GM06990 (cell line): Measurements from ENCODE around the gene RGS13.

Experiments
- DNase-seq: peaks from one replicate; pipeline ENCODE4 v3.0.0-alpha.2; 2011; ENCODE audit not compliant: insufficient read length; ENCODE audit errors: extremely low read depth
- H3K27me3 ChIP-seq: replicated peaks from 2 replicates; pipeline ENCODE4 v1.6.0; 2011; ENCODE audit warnings: low read length; ENCODE audit not compliant: control insufficient read depth, insufficient read depth
- H3K36me3 ChIP-seq: 2 replicates; pipeline ENCODE4 v1.5.1; 2011; ENCODE audit warnings: low read length; ENCODE audit not compliant: control insufficient read depth, insufficient read depth
- H3K4me3 ChIP-seq: replicated peaks from 2 replicates; pipeline ENCODE4 v1.5.1; 2011; ENCODE audit warnings: low read depth, mild to moderate bottlenecking, control low read depth, low read length
- TF ChIP-seq, protein P1 (sequence below): IDR thresholded peaks from 2 replicates; pipeline ENCODE4 v1.5.1; 2011; ENCODE audit warnings: low read length, control low read depth, mild to moderate bottlenecking, inconsistent platforms; ENCODE audit not compliant: insufficient read depth, poor library complexity, severe bottlenecking

RGS13 gene

DNA sequence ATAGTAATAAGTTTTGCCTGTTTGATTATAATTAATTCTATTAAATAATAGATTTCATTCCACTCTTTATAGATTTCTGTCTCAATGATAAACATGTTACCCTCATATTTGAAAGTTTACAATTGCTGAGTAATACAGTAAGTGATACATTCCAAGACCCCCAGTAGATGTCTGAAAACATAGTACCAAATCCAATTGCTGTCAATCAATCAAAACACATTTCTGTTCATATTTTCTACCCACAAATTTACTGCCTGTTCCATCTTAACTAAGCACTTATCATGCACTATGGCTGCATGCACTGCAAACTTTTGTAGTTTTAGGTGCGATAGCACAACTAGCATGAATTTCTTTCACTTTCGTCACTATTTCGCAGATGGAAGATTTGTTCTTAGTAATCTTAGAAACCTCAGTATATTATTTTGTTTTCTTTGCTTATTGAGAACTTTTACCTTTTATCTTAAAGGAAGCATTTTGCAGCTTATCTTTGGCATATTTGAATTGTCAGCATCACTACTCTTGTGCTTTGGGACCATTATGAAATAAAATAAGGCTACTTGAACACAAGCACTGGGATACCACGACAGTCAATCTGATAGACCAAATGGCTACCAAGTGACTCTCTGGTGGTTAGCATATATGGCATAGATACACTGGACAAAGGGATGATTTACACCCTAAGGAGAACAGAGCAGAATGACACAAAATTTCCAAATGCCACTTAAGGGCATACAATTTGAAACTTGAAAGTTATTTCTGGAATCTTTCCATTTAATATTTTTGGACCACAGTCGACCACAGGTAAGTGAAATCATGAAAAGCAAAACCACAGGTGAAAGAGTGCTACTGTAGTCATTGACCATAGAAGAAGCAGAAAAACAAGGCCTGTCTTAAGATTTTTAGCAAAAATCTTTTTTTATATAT, 67.6 kb downstream of the RGS13 start:
- TF ChIP-seq, protein P1, sequence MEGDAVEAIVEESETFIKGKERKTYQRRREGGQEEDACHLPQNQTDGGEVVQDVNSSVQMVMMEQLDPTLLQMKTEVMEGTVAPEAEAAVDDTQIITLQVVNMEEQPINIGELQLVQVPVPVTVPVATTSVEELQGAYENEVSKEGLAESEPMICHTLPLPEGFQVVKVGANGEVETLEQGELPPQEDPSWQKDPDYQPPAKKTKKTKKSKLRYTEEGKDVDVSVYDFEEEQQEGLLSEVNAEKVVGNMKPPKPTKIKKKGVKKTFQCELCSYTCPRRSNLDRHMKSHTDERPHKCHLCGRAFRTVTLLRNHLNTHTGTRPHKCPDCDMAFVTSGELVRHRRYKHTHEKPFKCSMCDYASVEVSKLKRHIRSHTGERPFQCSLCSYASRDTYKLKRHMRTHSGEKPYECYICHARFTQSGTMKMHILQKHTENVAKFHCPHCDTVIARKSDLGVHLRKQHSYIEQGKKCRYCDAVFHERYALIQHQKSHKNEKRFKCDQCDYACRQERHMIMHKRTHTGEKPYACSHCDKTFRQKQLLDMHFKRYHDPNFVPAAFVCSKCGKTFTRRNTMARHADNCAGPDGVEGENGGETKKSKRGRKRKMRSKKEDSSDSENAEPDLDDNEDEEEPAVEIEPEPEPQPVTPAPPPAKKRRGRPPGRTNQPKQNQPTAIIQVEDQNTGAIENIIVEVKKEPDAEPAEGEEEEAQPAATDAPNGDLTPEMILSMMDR: no peak
- Histone ChIP-seq H3K36me3 (no peaks in the 10 kb centered on the region), H3K27me3 (no peaks in the 10 kb centered on the region), H3K4me3 (0 out of 2 replicates have a peak overlapping the region, but pooled peaks have one; percentile 10)
- DNase-seq: peak; percentile 6

DNA sequence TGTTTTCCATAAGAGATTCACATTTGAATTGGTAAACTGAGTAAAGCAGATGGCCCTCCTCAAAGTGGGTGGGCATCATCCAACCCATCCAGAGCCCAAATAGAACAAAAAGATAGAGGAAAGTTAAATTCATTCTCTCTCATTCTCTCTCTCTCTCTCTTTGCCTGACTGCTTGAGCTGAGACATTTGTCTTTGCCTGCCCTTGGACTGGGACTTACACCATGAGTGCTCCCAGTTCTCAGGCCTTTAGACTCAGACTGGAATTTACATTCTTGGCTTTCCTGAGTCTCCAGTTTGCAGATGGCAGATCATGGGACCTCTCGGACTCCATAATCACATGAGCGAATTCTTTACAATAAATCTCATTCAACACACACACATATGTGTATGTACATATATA, 69.6 kb downstream of the RGS13 start:
- Histone ChIP-seq H3K27me3 (no peaks in the 10 kb centered on the region), H3K4me3 (no peak overlapping the region), H3K36me3 (no peaks in the 10 kb centered on the region)
- no peak for DNase-seq
- TF ChIP-seq, protein P1: no peak

DNA sequence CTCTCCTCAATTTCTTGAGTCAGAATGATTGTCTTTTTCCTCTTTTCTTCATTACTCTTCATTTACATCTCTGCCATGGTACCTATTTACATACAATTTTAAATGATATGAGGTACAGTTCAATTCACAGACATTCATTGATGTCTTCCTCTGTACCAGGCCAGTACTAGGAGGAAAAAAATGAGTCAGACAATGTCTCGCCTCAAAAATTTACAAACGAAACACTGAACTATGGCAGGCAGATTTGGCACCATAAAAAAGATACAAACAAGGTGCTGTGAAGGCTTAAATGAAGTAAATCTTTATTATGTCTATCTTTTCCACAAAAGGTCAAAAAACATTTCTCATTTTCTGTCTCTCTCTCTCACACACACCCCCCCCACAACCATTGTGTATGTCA, 71.0 kb downstream of the RGS13 start:
- no peaks in the 10 kb centered on the region for H3K27me3 ChIP-seq
- H3K4me3 ChIP-seq: no peak overlapping the region
- H3K36me3 ChIP-seq: no peaks in the 10 kb centered on the region
- no peak for DNase-seq
- TF ChIP-seq, protein P1: no peak

DNA sequence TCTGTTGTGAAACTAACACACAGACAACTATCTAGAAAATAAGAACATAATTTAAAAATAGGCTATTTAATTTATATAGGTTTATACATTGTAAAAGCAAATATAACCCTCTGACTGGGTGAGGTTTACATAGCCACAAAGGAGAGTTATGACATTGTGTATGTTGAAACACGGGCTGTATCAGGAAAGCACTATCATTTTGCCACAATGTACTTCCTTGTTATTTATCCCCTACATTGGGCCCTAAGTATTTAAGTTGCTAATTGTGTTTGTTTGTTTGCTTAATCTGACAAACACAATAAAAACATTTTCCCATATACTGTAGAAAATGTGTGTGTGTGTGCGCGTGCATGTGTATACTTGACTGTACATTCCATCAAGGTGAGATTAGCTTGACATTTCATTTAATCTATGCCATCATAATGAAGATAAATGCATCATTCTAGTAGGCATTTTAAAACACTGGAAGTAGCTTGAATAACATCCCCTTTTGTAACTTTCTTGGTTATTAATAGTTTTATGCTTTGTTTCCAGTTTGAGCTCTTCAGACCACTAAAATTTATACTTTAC, 72.1 kb downstream of the RGS13 start:
- H3K36me3 ChIP-seq: no peaks in the 10 kb centered on the region
- H3K27me3 ChIP-seq: no peaks in the 10 kb centered on the region
- TF ChIP-seq, protein P1: no peak
- no peak overlapping the region for H3K4me3 ChIP-seq
- DNase-seq: no peak

DNA sequence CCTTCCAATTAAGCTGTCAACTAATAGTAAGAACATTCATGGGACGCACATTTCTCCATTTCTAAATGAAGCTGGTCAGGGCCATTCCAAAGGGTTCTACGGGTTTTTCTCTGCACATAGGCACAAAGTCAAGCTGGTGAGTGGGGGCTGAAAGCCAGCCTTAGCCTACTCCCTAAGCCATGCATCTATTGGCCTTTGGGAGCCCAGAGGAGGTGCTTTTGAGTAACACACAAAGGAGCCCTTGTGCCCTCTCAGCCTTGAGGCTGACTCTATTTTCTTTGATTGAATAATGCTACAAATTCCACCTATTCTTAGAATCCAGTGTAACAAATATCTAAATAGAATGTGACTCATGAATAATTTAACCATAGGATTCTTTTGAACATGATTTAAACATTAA, 73.6 kb downstream of the RGS13 start:
- no peaks in the 10 kb centered on the region; the same call in 1 of the 2 replicates for H3K27me3 ChIP-seq
- DNase-seq: no peak
- no peaks in the 10 kb centered on the region for H3K36me3 ChIP-seq
- no peak overlapping the region for H3K4me3 ChIP-seq
- TF ChIP-seq, protein P1: no peak
